HEK293 (cell line): ENCODE data around the gene GTPBP4.

Experiments used
- KLF8 ChIP-seq: fragments of 450-650 bp; formaldehyde crosslinking; IDR thresholded peaks from 2 replicates; pipeline ENCODE4 v1.5.1; 2016; ENCODE audit warnings: missing biosample characterization, missing genetic modification characterization
- REPIN1 ChIP-seq: fragments of 450-650 bp; formaldehyde crosslinking; IDR thresholded peaks from 2 replicates; pipeline ENCODE4 v1.5.1; 2017; ENCODE audit warnings: missing biosample characterization, missing genetic modification characterization, low read depth
- ZBTB1 ChIP-seq: fragments of 450-650 bp; formaldehyde crosslinking; IDR thresholded peaks from 2 replicates; pipeline ENCODE4 v1.5.1; 2016; ENCODE audit warnings: missing biosample characterization, missing genetic modification characterization
- ZNF175 ChIP-seq: fragments of 450-650 bp; formaldehyde crosslinking; IDR thresholded peaks from 2 replicates; pipeline ENCODE4 v1.5.1; 2016; ENCODE audit warnings: missing biosample characterization, missing genetic modification characterization
- ZNF510 ChIP-seq: fragments of 450-650 bp; formaldehyde crosslinking; IDR thresholded peaks from 2 replicates; pipeline ENCODE4 v1.5.1; 2018; ENCODE audit warnings: mild to moderate bottlenecking, missing genetic modification characterization, missing biosample characterization; ENCODE audit not compliant: insufficient replicate concordance
- ZNF677 ChIP-seq: fragments of 450-650 bp; IDR thresholded peaks from 2 replicates; pipeline ENCODE4 v1.5.0; 2018; ENCODE audit warnings: missing biosample characterization, mild to moderate bottlenecking, missing genetic modification characterization, moderate library complexity
- ZNF768 ChIP-seq: fragments of 450-650 bp; formaldehyde crosslinking; IDR thresholded peaks from 2 replicates; pipeline ENCODE4 v1.5.1; 2018; ENCODE audit warnings: missing biosample characterization, mild to moderate bottlenecking, missing genetic modification characterization
- TF ChIP-seq, protein P1 (sequence below): fragments of 450-650 bp; formaldehyde crosslinking; IDR thresholded peaks from 2 replicates; pipeline ENCODE4 v1.5.1; 2016; ENCODE audit warnings: missing biosample characterization, missing genetic modification characterization
- TF ChIP-seq, protein P2 (sequence below): fragments of 450-650 bp; formaldehyde crosslinking; IDR thresholded peaks from 2 replicates; pipeline ENCODE4 v1.5.1; 2016; ENCODE audit warnings: missing biosample characterization, missing genetic modification characterization
- TF ChIP-seq, protein P3 (sequence below): fragments of 450-650 bp; formaldehyde crosslinking; IDR thresholded peaks from 2 replicates; pipeline ENCODE4 v1.5.1; 2016; ENCODE audit warnings: missing biosample characterization, missing genetic modification characterization, low read depth
- TF ChIP-seq, protein P4 (sequence below): IDR thresholded peaks from 2 replicates; pipeline ENCODE4 v1.6.1; 2011; ENCODE audit warnings: mild to moderate bottlenecking, low read depth, low read length, borderline replicate concordance

DNA sequence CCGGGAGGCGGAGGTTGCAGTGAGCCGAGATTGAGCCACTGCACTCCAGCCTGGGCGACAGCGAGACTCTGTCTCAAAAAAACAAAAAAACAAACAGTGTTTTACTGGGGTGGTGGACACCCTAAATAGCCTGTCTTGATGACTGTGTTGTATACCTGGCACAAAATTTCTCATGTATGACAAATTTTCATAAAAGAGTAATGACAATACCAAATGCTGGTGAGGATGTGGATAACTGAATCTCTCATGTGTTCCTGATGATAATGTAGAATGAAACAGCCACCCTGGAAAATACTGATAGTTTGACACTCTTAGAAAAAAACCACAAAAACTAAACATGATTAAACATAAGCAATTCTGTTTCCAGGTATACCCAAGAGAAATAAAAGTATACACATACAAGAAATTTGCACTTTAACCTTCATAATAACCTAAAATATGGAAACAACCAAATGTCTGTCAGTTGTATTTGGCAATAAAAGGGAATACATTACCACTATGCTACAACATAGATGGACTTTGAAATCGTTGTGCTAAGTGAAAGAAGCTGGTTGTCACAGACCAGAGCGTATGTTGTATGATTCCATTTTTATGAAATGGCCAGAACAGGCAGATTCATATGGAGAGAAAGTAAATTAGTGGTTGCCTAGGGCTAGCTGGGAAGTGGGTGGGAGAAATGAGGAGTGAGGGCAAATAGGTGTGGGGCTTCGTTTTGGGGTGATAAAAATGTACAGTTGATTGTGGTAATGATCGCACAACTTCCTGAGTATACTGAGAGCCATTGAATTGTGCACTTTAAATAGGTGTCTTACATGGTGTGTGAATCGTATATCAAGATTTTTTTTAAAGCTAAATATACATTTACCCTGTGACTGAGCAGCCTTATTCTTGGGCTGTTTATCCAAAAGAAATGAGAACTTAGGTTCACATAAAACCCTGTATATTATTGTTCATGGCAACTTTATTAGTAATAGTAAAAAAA lies 80.4 kb downstream of the GTPBP4 start:
- TF ChIP-seq, protein P1, sequence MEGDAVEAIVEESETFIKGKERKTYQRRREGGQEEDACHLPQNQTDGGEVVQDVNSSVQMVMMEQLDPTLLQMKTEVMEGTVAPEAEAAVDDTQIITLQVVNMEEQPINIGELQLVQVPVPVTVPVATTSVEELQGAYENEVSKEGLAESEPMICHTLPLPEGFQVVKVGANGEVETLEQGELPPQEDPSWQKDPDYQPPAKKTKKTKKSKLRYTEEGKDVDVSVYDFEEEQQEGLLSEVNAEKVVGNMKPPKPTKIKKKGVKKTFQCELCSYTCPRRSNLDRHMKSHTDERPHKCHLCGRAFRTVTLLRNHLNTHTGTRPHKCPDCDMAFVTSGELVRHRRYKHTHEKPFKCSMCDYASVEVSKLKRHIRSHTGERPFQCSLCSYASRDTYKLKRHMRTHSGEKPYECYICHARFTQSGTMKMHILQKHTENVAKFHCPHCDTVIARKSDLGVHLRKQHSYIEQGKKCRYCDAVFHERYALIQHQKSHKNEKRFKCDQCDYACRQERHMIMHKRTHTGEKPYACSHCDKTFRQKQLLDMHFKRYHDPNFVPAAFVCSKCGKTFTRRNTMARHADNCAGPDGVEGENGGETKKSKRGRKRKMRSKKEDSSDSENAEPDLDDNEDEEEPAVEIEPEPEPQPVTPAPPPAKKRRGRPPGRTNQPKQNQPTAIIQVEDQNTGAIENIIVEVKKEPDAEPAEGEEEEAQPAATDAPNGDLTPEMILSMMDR (tag by site-specific recombination) = no peak
- no peak for TF ChIP-seq ZNF175 (tag by site-specific recombination)
- no peak for TF ChIP-seq ZBTB1
- no peak for TF ChIP-seq ZNF677 (tag by site-specific recombination)
- no peak for TF ChIP-seq REPIN1
- no peak for TF ChIP-seq KLF8 (tag by site-specific recombination)
- TF ChIP-seq, protein P2, sequence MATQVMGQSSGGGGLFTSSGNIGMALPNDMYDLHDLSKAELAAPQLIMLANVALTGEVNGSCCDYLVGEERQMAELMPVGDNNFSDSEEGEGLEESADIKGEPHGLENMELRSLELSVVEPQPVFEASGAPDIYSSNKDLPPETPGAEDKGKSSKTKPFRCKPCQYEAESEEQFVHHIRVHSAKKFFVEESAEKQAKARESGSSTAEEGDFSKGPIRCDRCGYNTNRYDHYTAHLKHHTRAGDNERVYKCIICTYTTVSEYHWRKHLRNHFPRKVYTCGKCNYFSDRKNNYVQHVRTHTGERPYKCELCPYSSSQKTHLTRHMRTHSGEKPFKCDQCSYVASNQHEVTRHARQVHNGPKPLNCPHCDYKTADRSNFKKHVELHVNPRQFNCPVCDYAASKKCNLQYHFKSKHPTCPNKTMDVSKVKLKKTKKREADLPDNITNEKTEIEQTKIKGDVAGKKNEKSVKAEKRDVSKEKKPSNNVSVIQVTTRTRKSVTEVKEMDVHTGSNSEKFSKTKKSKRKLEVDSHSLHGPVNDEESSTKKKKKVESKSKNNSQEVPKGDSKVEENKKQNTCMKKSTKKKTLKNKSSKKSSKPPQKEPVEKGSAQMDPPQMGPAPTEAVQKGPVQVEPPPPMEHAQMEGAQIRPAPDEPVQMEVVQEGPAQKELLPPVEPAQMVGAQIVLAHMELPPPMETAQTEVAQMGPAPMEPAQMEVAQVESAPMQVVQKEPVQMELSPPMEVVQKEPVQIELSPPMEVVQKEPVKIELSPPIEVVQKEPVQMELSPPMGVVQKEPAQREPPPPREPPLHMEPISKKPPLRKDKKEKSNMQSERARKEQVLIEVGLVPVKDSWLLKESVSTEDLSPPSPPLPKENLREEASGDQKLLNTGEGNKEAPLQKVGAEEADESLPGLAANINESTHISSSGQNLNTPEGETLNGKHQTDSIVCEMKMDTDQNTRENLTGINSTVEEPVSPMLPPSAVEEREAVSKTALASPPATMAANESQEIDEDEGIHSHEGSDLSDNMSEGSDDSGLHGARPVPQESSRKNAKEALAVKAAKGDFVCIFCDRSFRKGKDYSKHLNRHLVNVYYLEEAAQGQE = no peak
- TF ChIP-seq ZNF768 (tag by site-specific recombination) = no peak
- TF ChIP-seq ZNF510 (tag by site-specific recombination) = no peak
- TF ChIP-seq, protein P3, sequence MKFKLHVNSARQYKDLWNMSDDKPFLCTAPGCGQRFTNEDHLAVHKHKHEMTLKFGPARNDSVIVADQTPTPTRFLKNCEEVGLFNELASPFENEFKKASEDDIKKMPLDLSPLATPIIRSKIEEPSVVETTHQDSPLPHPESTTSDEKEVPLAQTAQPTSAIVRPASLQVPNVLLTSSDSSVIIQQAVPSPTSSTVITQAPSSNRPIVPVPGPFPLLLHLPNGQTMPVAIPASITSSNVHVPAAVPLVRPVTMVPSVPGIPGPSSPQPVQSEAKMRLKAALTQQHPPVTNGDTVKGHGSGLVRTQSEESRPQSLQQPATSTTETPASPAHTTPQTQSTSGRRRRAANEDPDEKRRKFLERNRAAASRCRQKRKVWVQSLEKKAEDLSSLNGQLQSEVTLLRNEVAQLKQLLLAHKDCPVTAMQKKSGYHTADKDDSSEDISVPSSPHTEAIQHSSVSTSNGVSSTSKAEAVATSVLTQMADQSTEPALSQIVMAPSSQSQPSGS (tag by site-specific recombination) = no peak
- TF ChIP-seq, protein P4, sequence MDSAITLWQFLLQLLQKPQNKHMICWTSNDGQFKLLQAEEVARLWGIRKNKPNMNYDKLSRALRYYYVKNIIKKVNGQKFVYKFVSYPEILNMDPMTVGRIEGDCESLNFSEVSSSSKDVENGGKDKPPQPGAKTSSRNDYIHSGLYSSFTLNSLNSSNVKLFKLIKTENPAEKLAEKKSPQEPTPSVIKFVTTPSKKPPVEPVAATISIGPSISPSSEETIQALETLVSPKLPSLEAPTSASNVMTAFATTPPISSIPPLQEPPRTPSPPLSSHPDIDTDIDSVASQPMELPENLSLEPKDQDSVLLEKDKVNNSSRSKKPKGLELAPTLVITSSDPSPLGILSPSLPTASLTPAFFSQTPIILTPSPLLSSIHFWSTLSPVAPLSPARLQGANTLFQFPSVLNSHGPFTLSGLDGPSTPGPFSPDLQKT = no peak
